Activated B cell treated with CpG ODN at 0.5 μM for 24 hours (primary cell): Measurements from ENCODE around the gene PCLO. TPM values are rescaled to one million over a fixed set of nuclear protein-coding genes. Genes with fewer than 3 reads are reported as not detected.

Experiments used
- ATAC-seq: fragments of 200-7000 bp; cut with Tn5 transposase; one replicate; pipeline ENCODE4 v1.10.0; 2021; ENCODE audit warnings: low read depth, mild to moderate bottlenecking, moderate library complexity
- CTCF ChIA-PET: fragments of 350-600 bp; sonication (Branson Sonifier 250); formaldehyde crosslinking; loops from one replicate; lab custom pipeline; 2021; ENCODE audit warnings: antibody characterized with exemption; lab: Charles Lee
- POLR2A ChIA-PET: fragments of 350-600 bp; sonication (Branson Sonifier 250); formaldehyde crosslinking; loops from one replicate; lab custom pipeline; 2021; ENCODE audit warnings: antibody characterized with exemption; lab: Charles Lee
- DNase-seq: peaks from one replicate; pipeline ENCODE4 v3.0.0; 2022
- H3K27ac Mint-ChIP-seq: one replicate; pipeline ENCODE4 v1.8.0; 2020; ENCODE audit warnings: mixed read lengths
- H3K27me3 Mint-ChIP-seq: one replicate; pipeline ENCODE4 v1.8.0; 2021; ENCODE audit warnings: mixed read lengths
- H3K36me3 Mint-ChIP-seq: one replicate; pipeline ENCODE4 v1.8.0; 2021; ENCODE audit warnings: low read depth, mixed read lengths
- H3K4me1 Mint-ChIP-seq: one replicate; pipeline ENCODE4 v1.8.0; 2021; ENCODE audit warnings: mixed read lengths
- H3K4me3 Mint-ChIP-seq: one replicate; pipeline ENCODE4 v1.8.0; 2020; ENCODE audit warnings: mild to moderate bottlenecking, mixed read lengths
- H3K9me3 Mint-ChIP-seq: one replicate; pipeline ENCODE4 v1.8.0; 2020; ENCODE audit warnings: mixed read lengths
- intact Hi-C: fragments of 100-400 bp; cut with micrococcal nuclease; formaldehyde crosslinking; loops from one replicate; pipeline ENCODE4 v1.15.1; 2024
- total RNA-seq: library from RNA; stranded (reverse); gene quantifications from 2 replicates; pipeline ENCODE4 v1.2.3, GENCODE V29; 2022
- TF ChIP-seq, protein P1 (sequence below): fragments of 200-600 bp; IDR thresholded peaks from one replicate; pipeline ENCODE4 v1.8.0; 2022; ENCODE audit warnings: antibody characterized with exemption, mild to moderate bottlenecking

The PCLO gene
- total RNA-seq, 1 donor from 2014 or later: 0.07 TPM

- ChIA-PET CTCF (no interaction called here), POLR2A (no interaction called here)
- no peak overlapping the region for H3K27ac Mint-ChIP-seq
- H3K9me3 Mint-ChIP-seq: peaks cover 6% of the 10 kb centered on the region
- intact Hi-C loops: no loop called here
- no peak for ATAC-seq
- no peaks in the 10 kb centered on the region for H3K27me3 Mint-ChIP-seq
- H3K4me3 Mint-ChIP-seq: no peak overlapping the region
- no peak for DNase-seq
- H3K4me1 Mint-ChIP-seq: no peaks in the 10 kb centered on the region
- TF ChIP-seq, protein P1, sequence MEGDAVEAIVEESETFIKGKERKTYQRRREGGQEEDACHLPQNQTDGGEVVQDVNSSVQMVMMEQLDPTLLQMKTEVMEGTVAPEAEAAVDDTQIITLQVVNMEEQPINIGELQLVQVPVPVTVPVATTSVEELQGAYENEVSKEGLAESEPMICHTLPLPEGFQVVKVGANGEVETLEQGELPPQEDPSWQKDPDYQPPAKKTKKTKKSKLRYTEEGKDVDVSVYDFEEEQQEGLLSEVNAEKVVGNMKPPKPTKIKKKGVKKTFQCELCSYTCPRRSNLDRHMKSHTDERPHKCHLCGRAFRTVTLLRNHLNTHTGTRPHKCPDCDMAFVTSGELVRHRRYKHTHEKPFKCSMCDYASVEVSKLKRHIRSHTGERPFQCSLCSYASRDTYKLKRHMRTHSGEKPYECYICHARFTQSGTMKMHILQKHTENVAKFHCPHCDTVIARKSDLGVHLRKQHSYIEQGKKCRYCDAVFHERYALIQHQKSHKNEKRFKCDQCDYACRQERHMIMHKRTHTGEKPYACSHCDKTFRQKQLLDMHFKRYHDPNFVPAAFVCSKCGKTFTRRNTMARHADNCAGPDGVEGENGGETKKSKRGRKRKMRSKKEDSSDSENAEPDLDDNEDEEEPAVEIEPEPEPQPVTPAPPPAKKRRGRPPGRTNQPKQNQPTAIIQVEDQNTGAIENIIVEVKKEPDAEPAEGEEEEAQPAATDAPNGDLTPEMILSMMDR: no peak
- no peaks in the 10 kb centered on the region for H3K36me3 Mint-ChIP-seq
These were observed 209.2 kb downstream of the PCLO start for GRCh38 chr7:82953324-82954027.

GRCh38 chr7:82950436-82950835 is 212.2 kb downstream of the PCLO start:
- ChIA-PET CTCF (no interaction called here), POLR2A (no interaction called here)
- H3K27me3 Mint-ChIP-seq: no peaks in the 10 kb centered on the region
- DNase-seq (no peak), ATAC-seq (no peak)
- peaks cover 6% of the 10 kb centered on the region for H3K9me3 Mint-ChIP-seq
- intact Hi-C loops: no loop called here
- no peaks in the 10 kb centered on the region for H3K4me1 Mint-ChIP-seq
- H3K4me3 Mint-ChIP-seq: no peak overlapping the region
- no peak overlapping the region for H3K27ac Mint-ChIP-seq
- TF ChIP-seq, protein P1: no peak
- H3K36me3 Mint-ChIP-seq: no peaks in the 10 kb centered on the region

- Mint-ChIP-seq H3K9me3 (peaks cover 2% of the 10 kb centered on the region), H3K4me3 (no peak overlapping the region), H3K36me3 (no peaks in the 10 kb centered on the region), H3K27me3 (no peaks in the 10 kb centered on the region), H3K4me1 (no peaks in the 10 kb centered on the region), H3K27ac (no peak overlapping the region)
- TF ChIP-seq, protein P1: no peak
- POLR2A ChIA-PET: no interaction called here
- no peak for ATAC-seq
- intact Hi-C loops: loop anchor here (5.0 kb wide), 1 partner anchor 1717 kb away; no protein-coding TSS in a partner anchor
- CTCF ChIA-PET: no interaction called here
- DNase-seq: no peak
These were observed 217.2 kb downstream of the PCLO start for GRCh38 chr7:82945480-82945879.

DNA sequence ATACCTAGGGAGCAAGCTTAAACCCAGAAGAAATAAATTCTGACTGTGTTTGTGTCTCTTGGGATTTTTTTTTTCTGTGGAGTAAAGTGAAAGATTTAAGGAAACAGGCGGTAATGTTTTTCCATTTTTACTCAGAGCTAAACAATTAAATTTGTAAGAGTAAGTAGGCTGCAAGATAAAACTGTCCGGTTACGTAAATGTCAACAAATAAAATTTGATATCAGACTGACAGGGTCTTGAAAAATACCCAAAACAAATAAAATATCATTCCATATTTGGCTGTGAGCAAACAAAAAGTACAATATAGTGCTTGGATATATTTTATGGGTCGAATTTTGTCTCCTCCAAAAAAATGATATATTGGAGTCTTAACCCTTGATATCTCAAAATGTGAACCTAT is 217.6 kb downstream of the PCLO start:
- Mint-ChIP-seq H3K36me3 (no peaks in the 10 kb centered on the region), H3K27ac (no peak overlapping the region), H3K4me1 (no peaks in the 10 kb centered on the region), H3K27me3 (no peaks in the 10 kb centered on the region), H3K9me3 (peaks cover 2% of the 10 kb centered on the region), H3K4me3 (no peak overlapping the region)
- intact Hi-C loops: loop anchor here (5.0 kb wide), 1 partner anchor 1717 kb away; no protein-coding TSS in a partner anchor
- no peak for DNase-seq
- ChIA-PET POLR2A (no interaction called here), CTCF (interaction anchor here (0.6 kb wide), 1 partner anchor 242 kb away, joined by 3 read pairs; no protein-coding TSS in a partner anchor)
- TF ChIP-seq, protein P1: no peak
- no peak for ATAC-seq

DNA sequence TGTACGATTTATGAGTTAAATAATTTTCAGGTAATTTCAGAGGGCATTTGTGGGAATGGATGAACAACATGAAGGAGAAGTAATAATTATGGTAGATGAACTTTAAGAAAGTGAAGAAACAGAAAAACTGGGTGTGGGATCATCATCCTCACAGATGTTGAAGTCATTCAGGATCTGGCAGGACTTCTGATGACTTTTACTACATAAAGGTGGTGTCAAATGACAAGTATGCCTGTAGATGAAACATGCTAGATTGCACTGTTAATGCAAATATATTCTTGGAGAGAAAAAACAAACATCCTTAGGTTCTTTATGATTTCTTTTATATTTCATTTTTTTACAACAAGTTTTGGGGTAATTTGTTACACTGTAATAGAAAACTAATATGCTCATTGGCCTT is 230.2 kb downstream of the PCLO start:
- H3K9me3 Mint-ChIP-seq: peaks cover 3% of the 10 kb centered on the region
- no peak overlapping the region for H3K4me3 Mint-ChIP-seq
- ATAC-seq: no peak
- no peak for DNase-seq
- ChIA-PET CTCF (no interaction called here), POLR2A (no interaction called here)
- TF ChIP-seq, protein P1: no peak
- no peaks in the 10 kb centered on the region for H3K4me1 Mint-ChIP-seq
- no peaks in the 10 kb centered on the region for H3K36me3 Mint-ChIP-seq
- no peaks in the 10 kb centered on the region for H3K27me3 Mint-ChIP-seq
- intact Hi-C loops: no loop called here
- H3K27ac Mint-ChIP-seq: no peak overlapping the region
